ENCODE measurements around the gene TAGLN2. TPM values are rescaled to one million over a fixed set of nuclear protein-coding genes. Genes with fewer than 3 reads are reported as not detected.
"Not testable (repeated sequence)": the region's sequence is repeated elsewhere in the genome, so short reads cannot be mapped to it uniquely, and the experiment has no call there.

The TAGLN2 gene
- total RNA-seq, 1 experiment from 2014 or later: 387 TPM

DNA sequence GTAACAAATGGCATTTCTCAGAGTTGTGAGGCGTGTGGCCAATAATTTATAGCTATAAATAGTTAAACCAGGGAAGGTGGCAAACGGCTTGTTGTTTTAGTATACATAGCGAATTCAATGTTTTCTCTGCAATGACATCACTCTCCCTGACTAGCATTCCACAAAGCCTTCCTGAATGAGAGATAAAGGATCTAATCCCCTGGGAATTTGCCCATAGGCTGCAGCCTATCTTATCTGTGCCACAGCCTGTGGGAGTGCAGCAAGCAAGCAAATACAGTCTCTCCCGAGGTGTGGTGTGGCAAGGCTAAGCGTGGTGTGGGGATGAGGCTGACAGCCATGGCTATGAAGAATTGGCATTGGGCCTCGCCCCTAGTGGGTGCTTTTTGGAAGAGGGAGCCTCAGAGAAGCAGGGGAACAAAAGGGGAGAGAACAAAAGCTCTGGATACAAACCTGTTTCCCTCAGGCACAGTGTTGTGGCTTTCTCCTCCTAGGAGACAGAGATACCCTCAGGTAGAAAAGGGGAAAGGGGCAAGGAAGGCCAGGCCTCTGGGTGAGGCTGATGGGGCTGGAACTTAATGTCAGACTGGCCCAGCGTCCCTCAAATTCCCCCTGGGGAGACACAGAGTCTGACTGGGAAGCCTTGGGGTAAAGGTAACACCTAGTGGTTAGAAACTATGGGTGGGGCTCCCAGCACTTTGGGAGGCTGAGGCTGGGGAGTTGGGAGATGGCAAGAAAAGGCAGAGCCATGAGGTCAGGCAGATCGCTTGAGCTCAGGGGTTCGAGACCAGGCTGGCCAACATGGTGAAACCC, 8.9 kb downstream of the TAGLN2 start:
- peak; percentile 67 for DNase-seq
- Histone ChIP-seq H3K36me3 (replicated peaks; ENCODE audit: control insufficient read depth, insufficient read depth, low read length) (peaks cover 12% of the 10 kb centered on the region), H3K27me3 (ENCODE audit: control insufficient read depth, insufficient read depth, low read length) (no peaks in the 10 kb centered on the region), H3K4me3 (ENCODE audit: insufficient read depth, low read depth, low read length) (no peak overlapping the region)

DNA sequence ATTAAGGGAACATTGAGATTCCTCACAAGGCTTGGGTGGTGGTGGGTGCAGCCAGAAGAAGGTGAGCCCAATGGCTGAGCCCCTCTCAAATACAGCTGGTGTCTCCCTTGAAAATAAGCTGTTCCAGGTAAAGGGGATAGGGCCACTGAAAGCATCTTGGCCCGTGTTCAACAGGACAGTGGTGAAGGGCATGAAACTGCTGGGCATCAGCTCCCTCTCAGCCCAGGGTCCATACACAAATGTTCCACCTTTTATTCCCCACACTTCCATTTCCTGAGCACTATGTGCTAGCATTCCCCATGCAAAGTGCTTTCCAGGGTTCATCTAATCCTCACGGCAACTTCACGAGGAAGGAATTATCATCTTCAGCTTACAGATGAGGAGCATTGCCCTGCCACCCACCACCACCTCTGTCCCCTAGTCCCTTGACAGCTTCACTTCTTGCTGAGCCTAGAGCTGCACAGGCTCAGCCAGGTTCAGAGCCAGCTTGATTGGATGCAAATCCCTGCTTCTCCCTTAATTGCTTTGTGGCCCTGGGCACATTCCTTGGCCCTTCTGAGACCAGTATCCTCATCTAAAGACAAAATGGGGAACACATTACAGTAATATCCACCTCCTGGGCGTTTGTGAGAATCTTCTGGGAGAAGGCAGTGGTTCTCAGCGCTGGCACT, 9.6 kb downstream of the TAGLN2 start:
- DNase-seq: no peak
- H3K27me3 ChIP-seq (ENCODE audit: control insufficient read depth, insufficient read depth, low read length): no peaks in the 10 kb centered on the region
- H3K36me3 ChIP-seq (replicated peaks; ENCODE audit: control insufficient read depth, insufficient read depth, low read length): peaks cover 12% of the 10 kb centered on the region
- no peak overlapping the region for H3K4me3 ChIP-seq (ENCODE audit: insufficient read depth, low read depth, low read length)

DNA sequence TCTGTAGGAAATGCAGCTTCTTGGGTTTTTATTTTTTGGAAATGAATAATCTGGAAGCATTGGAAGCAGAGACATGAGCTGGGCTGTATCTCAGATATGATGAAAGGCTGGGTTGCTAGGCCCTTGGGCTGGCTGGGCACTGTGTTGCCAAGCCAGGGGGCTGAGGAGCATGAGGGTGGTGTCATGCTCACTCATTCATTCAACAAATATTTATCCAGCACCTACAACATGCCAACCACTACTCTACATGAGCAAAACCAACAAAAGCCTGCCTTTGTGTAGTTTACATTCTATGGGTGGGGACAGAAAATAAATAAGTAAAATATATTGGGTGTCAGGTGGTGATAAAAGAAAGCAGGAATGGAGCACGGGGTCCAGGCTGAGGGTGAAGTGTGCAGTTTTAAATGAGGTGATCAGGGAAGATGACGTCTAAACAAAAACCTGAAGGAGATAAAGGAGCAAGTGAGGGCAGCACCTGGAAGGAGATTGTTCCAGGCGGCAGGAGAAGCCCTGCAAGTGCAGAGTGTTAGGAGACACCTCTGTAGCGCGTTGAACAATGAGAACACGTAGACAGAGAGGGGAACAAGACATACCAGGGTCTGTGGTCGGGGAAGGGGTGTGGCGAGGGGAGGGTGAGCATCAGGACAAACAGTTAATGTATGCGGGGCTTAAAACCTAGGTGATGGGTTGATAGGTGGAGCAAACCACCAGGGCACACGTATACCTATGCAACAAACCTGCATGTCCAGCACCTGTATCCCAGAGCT, 10.9 kb downstream of the TAGLN2 start:
- DNase-seq: no peak
- Histone ChIP-seq H3K4me3 (ENCODE audit: insufficient read depth, low read depth, low read length) (no peak overlapping the region), H3K36me3 (replicated peaks; ENCODE audit: control insufficient read depth, insufficient read depth, low read length) (peaks cover 6% of the 10 kb centered on the region), H3K27me3 (ENCODE audit: control insufficient read depth, insufficient read depth, low read length) (no peaks in the 10 kb centered on the region)

DNA sequence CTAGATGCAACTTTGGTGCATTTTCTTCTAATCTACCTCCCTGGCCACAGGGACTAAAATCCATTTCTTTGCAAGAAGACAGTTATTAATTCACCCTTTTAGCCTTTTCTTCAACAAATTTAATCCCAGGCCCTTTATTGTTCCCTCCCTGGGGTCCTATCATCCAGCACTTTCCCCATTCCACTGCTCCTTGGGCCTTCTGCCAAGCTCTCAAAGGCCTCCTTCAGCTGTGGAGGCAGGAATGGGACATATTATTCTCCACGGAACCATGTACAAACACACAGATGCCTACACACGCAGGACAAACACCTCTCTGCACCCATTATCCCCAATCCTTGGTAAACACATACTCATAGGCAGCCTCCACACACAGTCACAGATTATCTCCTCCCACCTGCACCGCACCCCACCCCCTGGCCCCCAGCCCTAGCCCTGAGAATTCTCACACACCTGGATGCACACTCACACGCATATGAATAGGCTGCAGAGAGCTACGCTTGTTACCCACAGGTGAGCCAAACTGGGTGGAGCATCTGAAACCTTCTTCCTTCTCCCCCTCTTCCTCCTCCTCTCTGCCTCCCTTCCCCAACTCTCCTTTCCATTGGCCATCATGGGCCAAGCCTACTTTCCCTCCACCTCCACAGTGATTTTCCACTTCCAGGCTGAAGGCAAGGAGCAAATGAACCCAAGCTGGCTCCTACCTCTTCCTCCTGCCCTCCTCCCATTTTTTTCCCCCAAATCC, 11.7 kb downstream of the TAGLN2 start:
- Histone ChIP-seq H3K4me3 (ENCODE audit: insufficient read depth, low read depth, low read length) (no peak overlapping the region), H3K27me3 (ENCODE audit: control insufficient read depth, insufficient read depth, low read length) (no peaks in the 10 kb centered on the region), H3K36me3 (replicated peaks; ENCODE audit: control insufficient read depth, insufficient read depth, low read length) (peaks cover 2% of the 10 kb centered on the region)
- DNase-seq: no peak

DNA sequence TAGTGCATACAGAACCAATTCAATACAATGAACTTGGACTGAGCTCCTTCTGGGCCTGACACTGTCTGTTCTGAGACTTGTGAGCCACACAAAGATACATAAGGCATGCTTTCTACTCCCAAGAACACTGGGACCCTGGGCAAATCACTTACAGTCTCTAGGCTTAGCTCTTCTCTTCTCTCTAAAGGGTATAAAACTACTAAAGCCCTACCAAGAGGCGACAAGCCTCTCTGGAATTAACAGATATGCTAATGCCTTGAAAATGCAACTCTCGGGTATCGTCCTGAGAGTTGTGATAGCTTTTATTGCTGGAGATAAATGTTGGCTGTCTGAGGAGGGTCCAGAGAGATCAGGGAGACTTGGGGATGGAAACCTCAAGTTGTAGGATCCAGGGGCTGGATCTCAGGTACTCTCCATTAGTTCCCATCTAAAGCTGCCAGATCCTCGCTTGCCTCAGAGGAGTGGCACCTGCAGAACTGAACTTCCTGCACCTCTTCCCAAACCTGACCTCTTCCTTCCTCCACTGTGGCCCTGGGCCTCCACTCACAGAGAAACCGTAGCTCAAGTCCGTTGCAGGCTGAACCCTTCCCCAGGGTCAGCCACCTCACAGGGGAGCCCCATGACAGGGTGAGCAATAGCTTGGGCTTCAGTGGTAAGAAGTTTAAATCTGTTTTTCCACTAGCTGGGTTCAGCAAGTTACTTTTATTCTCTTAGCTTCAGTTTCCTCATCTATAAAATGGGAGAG, 13.8 kb downstream of the TAGLN2 start:
- H3K27me3 ChIP-seq (ENCODE audit: control insufficient read depth, insufficient read depth, low read length): no peaks in the 10 kb centered on the region; the same call in 1 of the 2 replicates
- no peak overlapping the region for H3K4me3 ChIP-seq (ENCODE audit: insufficient read depth, low read depth, low read length)
- DNase-seq: no peak
- H3K36me3 ChIP-seq (replicated peaks; ENCODE audit: control insufficient read depth, insufficient read depth, low read length): no peaks in the 10 kb centered on the region

DNA sequence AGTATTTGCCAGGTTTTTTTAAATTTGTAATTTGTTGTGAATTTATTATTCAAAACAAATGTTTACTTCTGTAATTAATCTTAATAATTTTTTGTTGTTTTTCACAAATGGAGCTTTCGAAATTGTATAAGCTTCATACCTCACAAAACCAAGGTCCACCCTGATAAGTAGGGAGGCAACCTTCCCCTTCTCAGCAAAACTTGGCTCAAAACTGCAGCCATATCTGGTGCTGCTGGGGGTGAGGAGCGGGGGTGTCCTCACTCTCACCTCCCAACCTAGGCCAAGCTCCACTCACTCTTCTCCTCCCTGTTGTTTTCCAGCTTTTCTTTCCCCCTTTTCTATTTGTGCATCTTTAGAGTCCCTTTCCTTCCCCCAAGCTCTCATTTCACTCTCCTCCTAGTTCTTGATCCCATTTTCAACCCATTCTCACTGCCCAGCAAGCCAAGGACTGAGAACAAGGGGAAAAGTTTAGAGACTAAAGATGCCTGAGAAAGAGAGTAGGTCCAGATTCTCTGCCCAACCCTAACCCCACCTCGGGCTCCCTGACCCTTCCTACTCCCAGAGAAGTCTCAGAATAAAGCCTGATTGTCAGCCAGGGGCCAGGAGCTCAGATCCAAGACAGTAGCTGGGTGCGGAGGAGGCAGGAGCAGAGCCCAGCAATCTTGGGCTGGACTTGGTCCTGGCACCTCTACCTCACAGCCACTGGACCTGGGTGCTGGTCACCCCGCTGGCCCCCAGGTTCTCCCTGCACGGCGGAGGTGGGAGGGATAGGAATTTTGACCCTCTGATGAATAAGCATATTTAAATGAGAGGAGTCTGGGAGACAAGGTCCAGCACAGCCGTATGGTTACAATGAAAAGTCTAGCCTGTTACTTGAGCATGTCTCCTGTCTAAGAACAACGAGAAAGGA, 17.0 kb downstream of the TAGLN2 start:
- H3K36me3 ChIP-seq (replicated peaks; ENCODE audit: control insufficient read depth, insufficient read depth, low read length): no peaks in the 10 kb centered on the region
- H3K4me3 ChIP-seq (ENCODE audit: insufficient read depth, low read depth, low read length): no peak overlapping the region
- H3K27me3 ChIP-seq (ENCODE audit: control insufficient read depth, insufficient read depth, low read length): no peaks in the 10 kb centered on the region; the same call in 1 of the 2 replicates
- DNase-seq: no peak

DNA sequence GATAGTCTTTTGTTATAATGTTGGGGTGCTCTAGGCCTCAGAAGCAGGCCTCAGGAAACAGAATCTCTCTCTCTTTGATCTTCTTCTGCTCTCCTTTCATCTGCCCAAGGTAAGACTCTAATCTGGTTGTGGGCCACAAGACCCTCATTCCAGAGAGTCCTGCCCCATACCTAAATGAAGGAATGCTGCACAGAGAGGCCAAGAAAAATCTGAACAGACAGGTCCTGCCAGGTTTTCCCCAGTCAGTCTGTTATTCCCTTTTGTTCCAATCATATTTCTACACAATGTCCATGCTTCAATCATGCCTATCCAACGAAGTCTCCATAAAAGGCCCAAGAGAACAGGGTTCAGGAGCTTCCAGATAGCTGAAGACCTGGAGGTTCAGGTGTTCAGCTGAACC, 18.3 kb downstream of the TAGLN2 start:
- Histone ChIP-seq H3K36me3 (replicated peaks; ENCODE audit: control insufficient read depth, insufficient read depth, low read length) (no peaks in the 10 kb centered on the region), H3K27me3 (ENCODE audit: control insufficient read depth, insufficient read depth, low read length) (no peaks in the 10 kb centered on the region; the same call in 1 of the 2 replicates), H3K4me3 (ENCODE audit: insufficient read depth, low read depth, low read length) (no peak overlapping the region)
- no peak for DNase-seq

DNA sequence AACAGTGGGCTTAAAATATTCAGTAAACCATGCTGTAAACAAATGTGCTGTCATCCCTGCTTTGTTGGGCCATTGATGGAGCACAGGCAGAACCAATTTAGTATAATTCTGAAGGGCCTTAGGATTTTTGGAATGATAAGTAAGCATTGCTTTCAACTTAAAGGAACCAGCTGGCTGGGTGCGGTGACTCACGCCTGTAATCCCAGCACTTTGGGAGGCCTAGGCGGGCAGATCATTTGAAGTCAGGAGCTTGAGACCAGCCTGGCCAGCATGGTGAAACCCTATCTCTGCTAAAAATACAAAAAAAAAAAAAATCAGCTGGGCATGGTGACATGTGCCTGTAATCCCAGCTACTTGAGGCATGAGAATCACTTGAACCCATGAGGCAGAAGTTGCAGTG, 21.3 kb downstream of the TAGLN2 start:
- peaks cover 10% of the 10 kb centered on the region for H3K27me3 ChIP-seq (ENCODE audit: control insufficient read depth, insufficient read depth, low read length)
- DNase-seq; H3K36me3 ChIP-seq (replicated peaks; ENCODE audit: control insufficient read depth, insufficient read depth, low read length); H3K4me3 ChIP-seq (ENCODE audit: insufficient read depth, low read depth, low read length): not testable (repeated sequence)

DNA sequence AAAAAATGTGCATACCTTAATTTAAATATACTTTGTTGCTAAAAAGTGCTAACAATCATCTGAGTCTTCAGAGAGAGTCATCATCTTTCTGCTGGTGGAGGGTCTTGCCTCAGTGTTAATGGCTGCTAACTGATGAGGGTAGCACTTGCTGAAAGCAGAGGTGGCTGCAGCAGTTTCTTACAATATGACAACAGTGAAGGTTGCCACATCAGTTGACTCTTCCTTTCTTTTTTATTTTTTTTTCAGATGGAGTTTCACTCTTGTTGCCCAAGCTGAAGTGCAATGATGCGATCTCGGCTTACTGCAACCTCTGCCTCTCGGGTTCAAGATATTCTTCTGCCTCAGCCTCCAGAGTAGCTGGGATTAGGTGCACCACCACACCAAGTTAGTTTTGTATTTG, 22.8 kb downstream of the TAGLN2 start:
- Histone ChIP-seq H3K27me3 (ENCODE audit: control insufficient read depth, insufficient read depth, low read length) (peaks cover 10% of the 10 kb centered on the region), H3K4me3 (ENCODE audit: insufficient read depth, low read depth, low read length) (no peak overlapping the region)
- DNase-seq: no peak

DNA sequence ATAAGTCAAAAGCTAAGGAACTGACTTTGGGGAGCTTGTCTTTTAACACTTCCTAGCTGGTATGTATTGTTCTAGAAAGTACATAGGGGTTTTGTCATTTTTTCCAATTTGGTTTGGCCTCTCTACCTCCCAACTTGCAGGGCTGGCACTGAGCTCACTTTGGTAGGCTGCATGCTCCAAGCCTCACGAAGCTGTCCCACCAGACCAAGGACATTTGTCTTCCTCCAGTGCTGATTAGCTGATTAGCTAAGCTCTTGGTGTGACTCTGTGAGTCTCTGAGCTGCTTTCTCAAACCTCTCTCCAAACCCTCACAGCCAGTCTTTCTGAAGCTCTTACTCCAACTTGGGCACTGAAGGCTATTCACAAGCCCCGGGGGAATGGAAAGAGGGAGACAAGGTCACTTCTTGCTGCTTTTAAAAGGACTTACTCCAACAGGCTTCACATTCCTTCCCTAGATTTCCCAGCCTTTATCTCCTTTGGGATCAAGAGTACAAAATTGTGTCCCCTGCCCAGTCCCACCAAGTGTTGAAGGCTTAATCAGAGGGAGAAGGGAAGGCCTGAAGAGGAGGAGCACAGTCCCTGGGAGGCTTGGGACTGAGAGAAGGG, 24.4 kb downstream of the TAGLN2 start:
- no peaks in the 10 kb centered on the region for H3K36me3 ChIP-seq (replicated peaks; ENCODE audit: control insufficient read depth, insufficient read depth, low read length)
- H3K27me3 ChIP-seq (ENCODE audit: control insufficient read depth, insufficient read depth, low read length): peaks cover 10% of the 10 kb centered on the region
- no peak for DNase-seq
- H3K4me3 ChIP-seq (ENCODE audit: insufficient read depth, low read depth, low read length): no peak overlapping the region

More for the DNA sequence above, 22.8 kb downstream of the TAGLN2 start:
- H3K36me3 ChIP-seq (replicated peaks; ENCODE audit: control insufficient read depth, insufficient read depth, low read length): no peaks in the 10 kb centered on the region

DNA sequence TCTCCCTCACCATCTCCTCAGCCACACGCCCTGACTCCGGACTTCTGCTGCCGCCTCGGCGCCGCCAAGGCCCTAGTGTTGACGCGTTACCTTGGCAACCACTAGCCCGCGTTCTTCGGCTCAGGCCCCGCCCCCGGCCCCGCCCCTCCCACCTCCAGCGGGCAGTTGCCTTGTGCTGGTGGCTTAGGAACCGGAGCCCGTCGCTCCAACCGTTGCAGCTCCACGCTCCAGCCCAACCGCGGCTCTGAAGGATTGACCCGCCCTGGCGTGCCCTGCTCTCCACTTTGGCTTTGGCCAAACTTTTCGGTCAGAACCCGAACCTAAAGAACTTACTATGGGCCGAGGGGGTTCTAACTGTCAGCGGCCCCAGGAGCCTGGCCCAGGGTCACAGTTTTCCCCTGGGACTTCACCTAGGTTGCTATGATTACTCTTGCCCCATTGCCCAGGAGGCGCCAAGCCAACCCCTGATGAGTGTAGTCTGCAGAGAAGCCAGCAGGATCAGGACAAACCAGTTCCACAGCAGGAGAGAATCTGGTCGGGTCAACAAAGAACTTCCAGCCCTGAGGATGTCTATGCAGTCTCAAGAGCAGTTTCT, 25.1 kb downstream of the TAGLN2 start, which contains the start of gene CFAP45:
Gene CFAP45 (minus strand): TSS at position 80 of the 595 bp plus-strand sequence. CDS start 67 bp downstream, at position 13.
- peak within 1 kb of the TSS; percentile 19; the same call in 1 of the 2 replicates for H3K4me3 ChIP-seq (ENCODE audit: insufficient read depth, low read depth, low read length)
- H3K36me3 ChIP-seq (replicated peaks; ENCODE audit: control insufficient read depth, insufficient read depth, low read length): no peaks in the 10 kb centered on the region
- peak; percentile 98 for DNase-seq
- peaks cover 10% of the 10 kb centered on the region for H3K27me3 ChIP-seq (ENCODE audit: control insufficient read depth, insufficient read depth, low read length)

DNA sequence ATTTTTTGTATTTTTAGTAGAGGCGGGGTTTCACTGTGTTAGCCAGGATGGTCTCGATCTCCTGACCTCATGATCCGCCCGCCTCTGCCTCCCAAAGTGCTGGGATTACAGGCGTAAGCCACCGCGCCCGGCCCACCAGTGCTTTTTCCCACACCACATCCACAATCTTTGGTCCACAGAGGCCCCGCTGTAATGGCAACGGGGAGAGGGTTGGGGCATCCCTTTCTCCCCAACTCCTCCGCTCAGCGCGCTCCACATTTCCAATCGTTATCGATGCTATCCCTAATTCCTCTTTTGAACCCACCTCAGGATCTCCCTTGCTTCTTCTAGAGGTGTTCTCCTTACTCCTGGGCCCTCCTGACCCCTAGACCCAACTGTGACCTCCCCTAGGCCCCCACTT, 25.7 kb downstream of the TAGLN2 start:
- H3K36me3 ChIP-seq (replicated peaks; ENCODE audit: control insufficient read depth, insufficient read depth, low read length); H3K4me3 ChIP-seq (ENCODE audit: insufficient read depth, low read depth, low read length): not testable (repeated sequence)

More for the DNA sequence above, 25.7 kb downstream of the TAGLN2 start:
- H3K27me3 ChIP-seq (ENCODE audit: control insufficient read depth, insufficient read depth, low read length): peaks cover 10% of the 10 kb centered on the region
- DNase-seq: not testable (repeated sequence)

Measured in H7 (cell line).